KOPT-K1 (cell line): ENCODE data around the gene CCL24.
"Not testable (repeated sequence)": the region's sequence is repeated elsewhere in the genome, so short reads cannot be mapped to it uniquely, and the experiment has no call there.

Experiments used
- H3K27ac ChIP-seq: fragments of 200-600 bp; sonication (generic); 2 replicates; pipeline ENCODE4 v1.5.1; 2016; ENCODE audit warnings: antibody characterized with exemption, mild to moderate bottlenecking, low read depth, low read length; ENCODE audit not compliant: poor library complexity, severe bottlenecking
- H3K36me3 ChIP-seq: fragments of 200-600 bp; sonication (generic); 2 replicates; pipeline ENCODE4 v1.5.1; 2017; ENCODE audit warnings: antibody characterized with exemption, mild to moderate bottlenecking, low read length, moderate library complexity; ENCODE audit not compliant: insufficient read depth
- H3K9me3 ChIP-seq: fragments of 200-600 bp; sonication (generic); 2 replicates; pipeline ENCODE4 v1.5.1; 2017; ENCODE audit warnings: antibody characterized with exemption, low read length, mild to moderate bottlenecking; ENCODE audit not compliant: insufficient read depth, poor library complexity, severe bottlenecking

The CCL24 gene

GRCh38 chr7:75808106-75808505 lies 5.5 kb downstream of the CCL24 start:
- H3K36me3 ChIP-seq, result no peaks in the 10 kb centered on the region
- no peak overlapping the region for H3K27ac ChIP-seq
- peaks cover 32% of the 10 kb centered on the region for H3K9me3 ChIP-seq

DNA sequence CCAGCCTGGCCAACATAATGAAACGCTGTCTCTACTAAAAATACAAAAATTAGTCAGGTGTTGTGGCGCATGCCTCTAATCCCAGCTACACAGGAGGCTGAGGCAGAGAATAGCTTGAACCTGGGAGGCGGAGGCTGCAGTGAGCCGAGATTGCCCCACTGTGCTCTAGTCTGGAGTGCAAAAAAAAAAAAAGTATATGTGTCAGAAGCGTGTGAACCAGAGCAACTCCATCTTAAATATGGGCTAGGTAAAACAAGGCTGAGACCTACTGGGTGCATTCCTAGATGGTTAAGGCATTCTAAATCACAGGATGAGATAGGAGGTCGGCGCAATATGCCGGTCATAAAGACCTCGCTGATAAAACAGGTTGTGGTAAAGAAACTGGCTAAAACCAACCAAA lies 6.2 kb downstream of the CCL24 start:
- no peaks in the 10 kb centered on the region for H3K36me3 ChIP-seq
- no peak overlapping the region for H3K27ac ChIP-seq
- peaks cover 32% of the 10 kb centered on the region for H3K9me3 ChIP-seq

GRCh38 chr7:75806560-75807307 lies 6.9 kb downstream of the CCL24 start:
- H3K9me3 ChIP-seq, result peaks cover 32% of the 10 kb centered on the region

DNA sequence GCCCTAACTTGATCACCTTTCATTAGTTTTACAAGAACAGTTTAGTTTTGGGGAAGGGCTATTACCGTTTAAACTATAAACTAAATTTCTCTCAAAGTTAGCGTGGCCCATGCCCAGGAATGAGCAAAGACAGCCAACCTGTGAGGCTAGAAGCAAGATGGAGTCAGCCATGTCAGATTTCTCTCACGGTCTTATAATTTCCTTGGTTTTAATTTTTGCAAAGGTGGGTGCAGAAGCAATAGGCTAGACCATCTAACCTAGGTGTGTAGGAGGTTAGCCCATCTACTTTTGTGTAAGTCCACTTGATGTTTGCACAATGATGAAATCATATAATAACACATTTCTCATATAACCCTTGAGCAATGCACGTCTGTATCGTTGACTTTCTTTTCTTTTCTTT lies 8.9 kb downstream of the CCL24 start:
- H3K27ac ChIP-seq, result no peak overlapping the region
- no peaks in the 10 kb centered on the region for H3K36me3 ChIP-seq
- H3K9me3 ChIP-seq, result peaks cover 32% of the 10 kb centered on the region

More at GRCh38 chr7:75806560-75807307, 6.9 kb downstream of the CCL24 start:
- no peak overlapping the region for H3K27ac ChIP-seq
- H3K36me3 ChIP-seq, result no peaks in the 10 kb centered on the region

GRCh38 chr7:75804004-75804403 lies 9.6 kb downstream of the CCL24 start:
- no peak overlapping the region for H3K27ac ChIP-seq
- H3K9me3 ChIP-seq, result peaks cover 32% of the 10 kb centered on the region
- H3K36me3 ChIP-seq, result no peaks in the 10 kb centered on the region

- Histone ChIP-seq H3K36me3 (no peaks in the 10 kb centered on the region), H3K27ac (no peak overlapping the region), H3K9me3 (peaks cover 22% of the 10 kb centered on the region)
These were observed 11.1 kb downstream of the CCL24 start for GRCh38 chr7:75802552-75802821.

DNA sequence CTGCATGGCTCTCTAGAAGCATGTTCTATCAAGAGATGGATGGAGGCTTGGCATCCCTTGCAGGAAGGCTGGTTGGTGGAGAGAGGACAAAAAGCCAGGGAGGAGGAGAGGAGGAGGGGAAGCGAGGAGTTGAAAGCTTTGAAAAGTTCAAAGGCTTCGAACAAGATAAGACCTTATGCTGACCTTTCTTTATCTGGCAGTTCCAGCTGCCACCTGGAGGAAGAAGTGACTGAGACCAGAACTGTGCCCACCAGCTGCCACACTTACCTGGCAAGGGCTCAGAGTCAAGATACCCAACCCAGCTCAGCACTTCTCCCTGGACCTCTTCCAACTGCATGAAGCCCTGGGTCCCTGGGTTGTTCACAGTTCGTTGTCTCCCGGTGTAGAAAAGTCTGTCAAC lies 14.8 kb downstream of the CCL24 start:
- H3K36me3 ChIP-seq, result no peaks in the 10 kb centered on the region
- no peak overlapping the region for H3K27ac ChIP-seq
- no peaks in the 10 kb centered on the region for H3K9me3 ChIP-seq

DNA sequence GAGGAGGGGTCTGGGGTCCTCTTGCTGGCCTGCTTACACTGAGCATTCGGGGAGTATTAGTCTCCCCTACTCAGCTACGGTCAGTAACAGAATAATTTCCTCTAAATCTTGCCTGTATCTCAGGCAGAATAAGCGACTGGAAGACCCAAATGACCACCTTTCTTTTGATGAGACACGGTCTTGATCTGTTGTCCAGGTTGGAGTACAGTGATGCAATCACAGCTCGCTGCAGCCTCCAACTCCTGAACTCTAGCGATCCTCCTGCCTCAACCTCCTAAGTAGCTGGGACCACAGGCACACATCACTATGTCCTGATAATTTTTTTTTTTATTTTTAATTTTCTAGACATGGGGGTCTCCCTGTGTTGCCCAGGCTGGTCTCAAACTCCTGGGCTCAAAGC lies 17.2 kb downstream of the CCL24 start:
- Histone ChIP-seq H3K27ac (no peak overlapping the region), H3K36me3 (no peaks in the 10 kb centered on the region), H3K9me3 (no peaks in the 10 kb centered on the region)

GRCh38 chr7:75795831-75796285 lies 17.7 kb downstream of the CCL24 start:
- H3K36me3 ChIP-seq, result no peaks in the 10 kb centered on the region
- H3K27ac ChIP-seq, result no peak overlapping the region

DNA sequence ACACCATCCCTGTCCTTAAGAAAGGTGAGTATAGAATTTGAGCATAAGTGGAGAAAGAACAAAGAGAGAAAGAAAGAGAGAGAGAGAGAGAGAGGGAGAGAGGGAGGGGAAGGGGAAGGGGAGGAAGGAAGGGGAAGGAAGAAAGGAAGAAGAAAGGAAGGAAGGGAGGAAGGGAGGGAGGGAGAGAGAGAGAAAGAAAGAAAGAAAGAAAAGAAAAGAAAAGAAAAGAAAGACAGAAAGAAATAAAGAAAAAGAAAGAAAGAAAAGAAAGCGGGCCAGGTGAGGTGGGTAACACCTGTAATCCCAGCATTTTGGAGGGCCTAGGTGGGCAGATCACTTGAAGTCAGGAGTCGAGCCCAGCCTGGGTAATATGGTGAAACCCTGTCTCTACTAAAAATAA lies 19.9 kb downstream of the CCL24 start:
- Histone ChIP-seq H3K36me3 (no peaks in the 10 kb centered on the region), H3K9me3 (no peaks in the 10 kb centered on the region), H3K27ac (no peak overlapping the region)

More at GRCh38 chr7:75795831-75796285, 17.7 kb downstream of the CCL24 start:
- H3K9me3 ChIP-seq, result no peaks in the 10 kb centered on the region

DNA sequence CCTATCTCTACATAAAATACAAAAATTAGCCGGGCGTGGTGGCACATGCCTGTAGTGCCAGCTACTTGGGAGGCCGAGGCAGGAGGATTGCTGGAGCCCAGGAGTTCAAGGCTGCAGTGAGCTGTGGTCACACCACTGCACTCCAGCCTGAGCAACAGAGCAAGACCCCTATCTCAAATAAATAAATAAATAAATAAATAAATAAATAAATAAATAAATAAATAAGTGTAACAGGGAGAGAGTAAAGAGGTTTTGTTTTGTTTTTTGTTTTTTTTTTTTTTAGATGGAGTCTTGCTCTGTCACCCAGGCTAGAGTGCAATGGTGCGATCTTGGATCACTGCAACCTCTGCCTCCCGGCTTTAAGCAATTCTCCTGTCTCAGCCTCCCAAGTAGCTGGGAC lies 21.0 kb downstream of the CCL24 start:
- not testable (repeated sequence) for H3K36me3 ChIP-seq, H3K9me3 ChIP-seq, H3K27ac ChIP-seq

DNA sequence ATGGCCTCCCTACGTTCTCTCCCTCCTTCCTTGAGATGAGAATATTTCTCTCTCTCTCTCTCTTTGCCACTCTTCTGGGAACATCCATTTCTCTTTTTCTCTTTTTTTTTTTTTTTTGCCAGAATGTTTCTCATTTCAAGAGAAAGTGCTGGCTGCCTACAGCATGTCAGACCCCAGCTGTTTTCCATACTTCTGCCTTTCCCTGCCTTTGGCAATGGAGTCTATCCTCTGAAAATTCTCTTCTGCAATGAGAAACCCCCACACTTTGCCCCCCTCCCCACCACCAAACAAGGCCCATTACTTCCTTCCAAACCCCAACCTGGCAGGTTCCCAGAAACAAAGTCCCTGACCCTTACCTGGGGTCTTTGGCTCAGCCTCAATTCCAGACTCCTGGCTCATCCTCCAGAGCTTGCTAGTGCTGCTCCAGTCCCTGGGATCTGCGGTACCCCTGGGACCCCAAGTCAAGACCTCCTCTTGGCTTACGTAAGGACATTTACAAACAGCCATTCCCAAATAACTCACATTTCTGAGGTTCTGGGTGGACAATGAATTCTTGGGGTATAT lies 24.2 kb downstream of the CCL24 start:
- no peak overlapping the region for H3K27ac ChIP-seq

GRCh38 chr7:75788154-75788847 lies 25.3 kb downstream of the CCL24 start:
- H3K9me3 ChIP-seq, H3K36me3 ChIP-seq, H3K27ac ChIP-seq: not testable (repeated sequence)

More for the DNA sequence above, 24.2 kb downstream of the CCL24 start:
- H3K9me3 ChIP-seq, result no peaks in the 10 kb centered on the region
- H3K36me3 ChIP-seq, result no peaks in the 10 kb centered on the region

- not testable (repeated sequence) for H3K27ac ChIP-seq, H3K9me3 ChIP-seq, H3K36me3 ChIP-seq
These were observed 30.5 kb downstream of the CCL24 start for GRCh38 chr7:75783058-75783457.

GRCh38 chr7:75780647-75781273 lies 32.8 kb downstream of the CCL24 start:
- H3K9me3 ChIP-seq, H3K36me3 ChIP-seq, H3K27ac ChIP-seq: not testable (repeated sequence)
